Liver (tissue), 9 donors: ENCODE measurements around the gene PPFIA1. TPM values are rescaled to one million over a fixed set of nuclear protein-coding genes. Genes with fewer than 3 reads are reported as not detected.

Experiments used
- DNase-seq: peaks from one replicate; pipeline ENCODE4 v3.0.0-alpha.2; 2017; ENCODE audit warnings: low spot score
- H3K27ac ChIP-seq, 2 donors: one replicate each; pipeline ENCODE4 v1.7.0; 2013; ENCODE audit warnings: inconsistent platforms in 2 of 2, low read length in 2 of 2, control low read depth in 1 of 2, low read depth in 1 of 2, mild to moderate bottlenecking in 1 of 2
- H3K27me3 ChIP-seq, 4 donors: one replicate each; pipeline versions ENCODE4 v1.6.1 to v1.7.0; 2013; ENCODE audit warnings: low read length in 3 of 4, inconsistent platforms in 1 of 4, mild to moderate bottlenecking in 1 of 4, moderate library complexity in 1 of 4; ENCODE audit not compliant: control insufficient read depth in 4 of 4, insufficient read depth in 4 of 4
- H3K36me3 ChIP-seq, 4 donors: one replicate each; pipeline versions ENCODE4 v1.6.1 to v1.7.0; 2013; ENCODE audit warnings: low read length in 3 of 4, mild to moderate bottlenecking in 3 of 4, low read depth in 1 of 4, moderate library complexity in 1 of 4; ENCODE audit not compliant: control insufficient read depth in 4 of 4, insufficient read depth in 3 of 4
- H3K4me1 ChIP-seq, 4 donors: one replicate each; pipeline versions ENCODE4 v1.6.1 to v1.7.0; 2013; ENCODE audit warnings: low read length in 3 of 4, mild to moderate bottlenecking in 3 of 4, moderate library complexity in 1 of 4; ENCODE audit not compliant: control insufficient read depth in 4 of 4, insufficient read depth in 4 of 4
- H3K4me3 ChIP-seq, 3 donors: one replicate each; pipeline versions ENCODE4 v1.6.1 to v1.7.0; 2013; ENCODE audit warnings: low read length in 3 of 3, control low read depth in 1 of 3, low read depth in 1 of 3, mild to moderate bottlenecking in 1 of 3
- H3K9ac ChIP-seq, 2 donors: one replicate each; pipeline ENCODE4 v1.7.0; 2013; ENCODE audit warnings: low read length in 2 of 2, mild to moderate bottlenecking in 2 of 2, moderate library complexity in 2 of 2, control low read depth in 1 of 2, low read depth in 1 of 2
- H3K9me3 ChIP-seq, 4 donors: one replicate each; pipeline versions ENCODE4 v1.6.1 to v1.7.0; 2013; ENCODE audit warnings: low read length in 3 of 4; ENCODE audit not compliant: control insufficient read depth in 4 of 4
- EGR1 ChIP-seq, 2 donors: IDR thresholded peaks; 2 replicates each; pipeline ENCODE4 v1.6.1; 2016 to 2018; ENCODE audit warnings: antibody characterized with exemption in 2 of 2, low read depth in 2 of 2
- FOXA1 ChIP-seq: IDR thresholded peaks from 2 replicates; pipeline ENCODE4 v1.6.1; 2016; ENCODE audit warnings: antibody characterized with exemption
- FOXA2 ChIP-seq: IDR thresholded peaks from 2 replicates; pipeline ENCODE4 v1.6.1; 2016; ENCODE audit warnings: antibody characterized with exemption
- GABPA ChIP-seq, 2 donors: IDR thresholded peaks in 1 of 2; conservative IDR thresholded peaks in 1 of 2; 2 replicates each; pipeline ENCODE4 v1.6.1; 2016; ENCODE audit warnings: antibody characterized with exemption in 2 of 2, mild to moderate bottlenecking in 1 of 2, moderate library complexity in 1 of 2
- HNF4A ChIP-seq, 2 donors: conservative IDR thresholded peaks; 2 replicates each; pipeline ENCODE4 v1.6.1; 2016; ENCODE audit warnings: antibody characterized with exemption in 2 of 2, mild to moderate bottlenecking in 2 of 2
- HNF4G ChIP-seq: IDR thresholded peaks from 2 replicates; pipeline ENCODE4 v1.6.1; 2016; ENCODE audit warnings: antibody characterized with exemption
- JUND ChIP-seq, 2 donors: IDR thresholded peaks; 2 replicates each; pipeline ENCODE4 v1.6.1; 2016; ENCODE audit warnings: antibody characterized with exemption in 2 of 2
- NR2F2 ChIP-seq: IDR thresholded peaks from 2 replicates; pipeline ENCODE4 v1.6.1; 2016; ENCODE audit warnings: antibody characterized with exemption
- RAD21 ChIP-seq, 2 donors: IDR thresholded peaks; 2 replicates each; pipeline ENCODE4 v1.6.1; 2016; ENCODE audit warnings: antibody characterized with exemption in 2 of 2, mild to moderate bottlenecking in 2 of 2
- RXRA ChIP-seq, 2 donors: IDR thresholded peaks; 2 replicates each; pipeline ENCODE4 v1.6.1; 2017 to 2018; ENCODE audit warnings: antibody characterized with exemption in 2 of 2, mild to moderate bottlenecking in 1 of 2
- SP1 ChIP-seq: IDR thresholded peaks from 2 replicates; pipeline ENCODE4 v1.6.1; 2018; ENCODE audit warnings: antibody characterized with exemption, mild to moderate bottlenecking
- TAF1 ChIP-seq: conservative IDR thresholded peaks from 2 replicates; pipeline ENCODE4 v1.6.1; 2016; ENCODE audit warnings: antibody characterized with exemption, mild to moderate bottlenecking
- YY1 ChIP-seq: IDR thresholded peaks from 2 replicates; pipeline ENCODE4 v1.6.1; 2016; ENCODE audit warnings: antibody characterized with exemption, mild to moderate bottlenecking
- WGBS: extraction: QIAGEN DNeasy Blood & Tissue Kit; methylation state at CpG from one replicate; pipeline ENCODE4 v1.1.7; 2013; 5-methylcytosine and 5-hydroxymethylcytosine counted together
- polyA plus RNA-seq, 2 donors: library from polyadenylated mRNA; stranded (reverse) in 1 of 2; unstranded in 1 of 2; fragments of 200-250 nt in 1 of 2; fragments of >200 nt in 1 of 2; fragmentation: Nextera tagmentation in 1 of 2; extraction: Ambion mirVana in 1 of 2; gene quantifications; one replicate each; pipeline versions ENCODE4 v1.2.1 to v1.2.3, GENCODE V29; 2013 to 2015
- total RNA-seq, 2 donors: library from RNA; depleted of rRNA; stranded (reverse); fragments of >200 nt; gene quantifications; one replicate each; pipeline ENCODE4 v1.2.3, GENCODE V29; 2014
- TF ChIP-seq, protein P1 (sequence below): IDR thresholded peaks from 2 replicates; pipeline ENCODE4 v1.6.1; 2016; ENCODE audit warnings: antibody characterized with exemption
- TF ChIP-seq, protein P2 (sequence below): fragments of 150-350 bp; IDR thresholded peaks from 2 replicates; pipeline ENCODE4 v1.5.1; 2017; ENCODE audit warnings: improper control_type of control experiment, low read depth, low read length; ENCODE audit not compliant: missing input control
- TF ChIP-seq, protein P3 (sequence below): IDR thresholded peaks from 2 replicates; pipeline ENCODE4 v1.6.1; 2016; ENCODE audit warnings: antibody characterized with exemption
- TF ChIP-seq, protein P4 (sequence below): IDR thresholded peaks from 2 replicates; pipeline ENCODE4 v1.6.1; 2016; ENCODE audit warnings: antibody characterized with exemption, mild to moderate bottlenecking
- donor health status: healthy.
- donor health status: healthy.
- donor health status: healthy.
- donor health status: healthy.
- donor health status: healthy.

The PPFIA1 gene
- total and polyA plus RNA-seq, 4 donors = 9.9 to 39.6 (median 14.5) TPM

DNA sequence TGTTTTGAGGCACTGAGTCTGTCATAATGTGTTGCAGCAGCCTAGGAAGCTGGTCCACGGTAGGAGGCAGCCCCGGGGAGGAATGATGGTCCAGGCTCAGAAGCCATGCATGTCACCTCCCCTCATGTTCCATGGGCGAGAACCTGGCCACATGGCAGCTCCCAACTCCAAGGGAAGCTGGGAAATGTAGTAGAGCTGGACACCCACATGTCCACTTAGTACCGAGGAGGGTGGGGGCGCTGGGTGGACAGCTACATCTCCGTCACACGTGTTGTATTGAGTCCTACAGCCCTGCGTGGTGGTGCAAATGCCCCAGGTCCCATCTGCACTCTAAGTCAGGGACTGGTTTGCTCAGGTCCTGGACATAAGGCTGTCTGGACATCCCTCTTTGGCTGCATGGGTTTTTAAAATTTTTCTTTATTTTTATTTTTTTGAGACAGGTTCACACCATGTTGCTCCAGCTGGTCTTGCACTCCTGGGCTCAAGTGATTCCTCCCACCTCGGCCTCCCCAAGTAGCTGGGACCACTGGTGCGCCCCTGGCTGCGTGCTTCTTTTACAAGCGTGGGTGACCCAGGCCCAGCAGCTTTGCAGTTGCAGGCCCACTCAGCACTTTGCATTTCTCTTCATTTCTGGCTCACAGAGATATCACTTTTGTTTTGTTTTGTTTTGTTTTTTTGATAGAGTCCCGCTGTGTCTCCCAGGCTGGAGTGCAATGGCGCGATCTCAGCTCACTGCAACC is 123.9 kb downstream of the PPFIA1 start:
- Histone ChIP-seq H3K9me3 (no peaks in the 10 kb centered on the region), H3K4me3 (no peak overlapping the region), H3K27ac (no peak overlapping the region), H3K36me3 (no peaks in the 10 kb centered on the region), H3K4me1 (peaks cover 3 to 17% (median 10%) of the 10 kb centered on the region in 4 donors), H3K9ac (no peak overlapping the region), H3K27me3 (no peaks in the 10 kb centered on the region)
- TF ChIP-seq RXRA (IDR thresholded peaks at IDR 0.05) (no peak), FOXA2 (no peak), FOXA1 (no peak), TAF1 (no peak), EGR1 (IDR thresholded peaks at IDR 0.05; ENCODE audit: low read depth in 2 of 2) (no peak), YY1 (no peak), NR2F2 (no peak), HNF4A (conservative IDR thresholded peaks at IDR 0.05) (no peak), GABPA (IDR thresholded peaks at IDR 0.05 in 1 of 2, conservative IDR thresholded peaks at IDR 0.05 in 1 of 2) (no peak), SP1 (no peak), RAD21 (IDR thresholded peaks at IDR 0.05) (no peak), HNF4G (no peak), JUND (IDR thresholded peaks at IDR 0.05) (no peak)
- TF ChIP-seq, protein P1, sequence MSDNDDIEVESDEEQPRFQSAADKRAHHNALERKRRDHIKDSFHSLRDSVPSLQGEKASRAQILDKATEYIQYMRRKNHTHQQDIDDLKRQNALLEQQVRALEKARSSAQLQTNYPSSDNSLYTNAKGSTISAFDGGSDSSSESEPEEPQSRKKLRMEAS = no peak
- TF ChIP-seq, protein P2, sequence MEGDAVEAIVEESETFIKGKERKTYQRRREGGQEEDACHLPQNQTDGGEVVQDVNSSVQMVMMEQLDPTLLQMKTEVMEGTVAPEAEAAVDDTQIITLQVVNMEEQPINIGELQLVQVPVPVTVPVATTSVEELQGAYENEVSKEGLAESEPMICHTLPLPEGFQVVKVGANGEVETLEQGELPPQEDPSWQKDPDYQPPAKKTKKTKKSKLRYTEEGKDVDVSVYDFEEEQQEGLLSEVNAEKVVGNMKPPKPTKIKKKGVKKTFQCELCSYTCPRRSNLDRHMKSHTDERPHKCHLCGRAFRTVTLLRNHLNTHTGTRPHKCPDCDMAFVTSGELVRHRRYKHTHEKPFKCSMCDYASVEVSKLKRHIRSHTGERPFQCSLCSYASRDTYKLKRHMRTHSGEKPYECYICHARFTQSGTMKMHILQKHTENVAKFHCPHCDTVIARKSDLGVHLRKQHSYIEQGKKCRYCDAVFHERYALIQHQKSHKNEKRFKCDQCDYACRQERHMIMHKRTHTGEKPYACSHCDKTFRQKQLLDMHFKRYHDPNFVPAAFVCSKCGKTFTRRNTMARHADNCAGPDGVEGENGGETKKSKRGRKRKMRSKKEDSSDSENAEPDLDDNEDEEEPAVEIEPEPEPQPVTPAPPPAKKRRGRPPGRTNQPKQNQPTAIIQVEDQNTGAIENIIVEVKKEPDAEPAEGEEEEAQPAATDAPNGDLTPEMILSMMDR = no peak
- TF ChIP-seq, protein P3, sequence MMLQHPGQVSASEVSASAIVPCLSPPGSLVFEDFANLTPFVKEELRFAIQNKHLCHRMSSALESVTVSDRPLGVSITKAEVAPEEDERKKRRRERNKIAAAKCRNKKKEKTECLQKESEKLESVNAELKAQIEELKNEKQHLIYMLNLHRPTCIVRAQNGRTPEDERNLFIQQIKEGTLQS = no peak
- TF ChIP-seq, protein P4, sequence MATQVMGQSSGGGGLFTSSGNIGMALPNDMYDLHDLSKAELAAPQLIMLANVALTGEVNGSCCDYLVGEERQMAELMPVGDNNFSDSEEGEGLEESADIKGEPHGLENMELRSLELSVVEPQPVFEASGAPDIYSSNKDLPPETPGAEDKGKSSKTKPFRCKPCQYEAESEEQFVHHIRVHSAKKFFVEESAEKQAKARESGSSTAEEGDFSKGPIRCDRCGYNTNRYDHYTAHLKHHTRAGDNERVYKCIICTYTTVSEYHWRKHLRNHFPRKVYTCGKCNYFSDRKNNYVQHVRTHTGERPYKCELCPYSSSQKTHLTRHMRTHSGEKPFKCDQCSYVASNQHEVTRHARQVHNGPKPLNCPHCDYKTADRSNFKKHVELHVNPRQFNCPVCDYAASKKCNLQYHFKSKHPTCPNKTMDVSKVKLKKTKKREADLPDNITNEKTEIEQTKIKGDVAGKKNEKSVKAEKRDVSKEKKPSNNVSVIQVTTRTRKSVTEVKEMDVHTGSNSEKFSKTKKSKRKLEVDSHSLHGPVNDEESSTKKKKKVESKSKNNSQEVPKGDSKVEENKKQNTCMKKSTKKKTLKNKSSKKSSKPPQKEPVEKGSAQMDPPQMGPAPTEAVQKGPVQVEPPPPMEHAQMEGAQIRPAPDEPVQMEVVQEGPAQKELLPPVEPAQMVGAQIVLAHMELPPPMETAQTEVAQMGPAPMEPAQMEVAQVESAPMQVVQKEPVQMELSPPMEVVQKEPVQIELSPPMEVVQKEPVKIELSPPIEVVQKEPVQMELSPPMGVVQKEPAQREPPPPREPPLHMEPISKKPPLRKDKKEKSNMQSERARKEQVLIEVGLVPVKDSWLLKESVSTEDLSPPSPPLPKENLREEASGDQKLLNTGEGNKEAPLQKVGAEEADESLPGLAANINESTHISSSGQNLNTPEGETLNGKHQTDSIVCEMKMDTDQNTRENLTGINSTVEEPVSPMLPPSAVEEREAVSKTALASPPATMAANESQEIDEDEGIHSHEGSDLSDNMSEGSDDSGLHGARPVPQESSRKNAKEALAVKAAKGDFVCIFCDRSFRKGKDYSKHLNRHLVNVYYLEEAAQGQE = no peak
- DNase-seq = no peak
- 98% methylated on average over 15 of the region's 15 CpGs for WGBS

DNA sequence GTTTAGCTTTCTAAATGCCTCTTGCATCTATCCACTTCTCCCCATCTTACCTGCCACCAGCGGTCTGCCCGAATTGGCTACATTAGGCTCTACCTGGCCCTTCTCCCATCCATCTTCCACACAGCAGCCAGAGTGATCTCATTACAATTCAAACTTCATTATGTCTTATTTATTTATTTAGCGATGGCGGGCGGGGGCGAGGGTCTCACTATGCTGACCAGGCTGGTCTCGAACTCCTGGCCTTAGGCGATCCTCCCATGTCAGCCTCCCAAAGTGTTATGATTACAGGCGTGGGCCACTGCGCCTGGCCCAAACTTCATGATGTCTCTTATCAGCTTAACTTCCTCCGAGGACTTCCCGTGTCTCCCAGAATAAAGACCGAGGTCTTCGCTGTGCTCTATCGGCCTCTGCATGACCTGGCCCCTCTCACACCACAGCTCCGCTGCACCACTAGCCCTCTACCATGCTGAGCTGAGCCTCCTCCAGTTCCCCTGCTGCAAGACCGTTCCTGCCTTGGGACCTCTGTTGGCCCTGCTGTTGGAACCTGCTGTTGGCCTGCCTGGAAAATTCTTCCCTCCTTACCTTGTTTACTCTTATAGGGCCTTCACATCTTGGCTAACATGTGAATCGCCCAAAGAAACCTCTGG is 127.0 kb downstream of the PPFIA1 start:
- H3K9ac ChIP-seq = peak overlapping the region; percentile 41 to 45
- TF ChIP-seq HNF4A (conservative IDR thresholded peaks at IDR 0.05) = no peak
- no peak for TF ChIP-seq NR2F2
- no peak for TF ChIP-seq RXRA (IDR thresholded peaks at IDR 0.05)
- no peak for TF ChIP-seq FOXA2
- peak overlapping the region; percentile 77 to 91 (median 87) for H3K4me3 ChIP-seq
- H3K27ac ChIP-seq = peak overlapping the region; percentile 67 to 73
- DNase-seq = peak; percentile 40
- peaks cover 5 to 28% (median 15%) of the 10 kb centered on the region in 4 donors for H3K4me1 ChIP-seq
- no peaks in the 10 kb centered on the region for H3K27me3 ChIP-seq
- no peaks in the 10 kb centered on the region for H3K9me3 ChIP-seq
- 41% methylated on average over 18 of the region's 18 CpGs for WGBS
- no peaks in the 10 kb centered on the region for H3K36me3 ChIP-seq
